Measurements from ENCODE around the gene RAB40C. TPM values are rescaled to one million over a fixed set of nuclear protein-coding genes. Genes with fewer than 3 reads are reported as not detected.

The RAB40C gene
- total RNA-seq, 1 experiment from 2014 or later = 54.2 TPM

Small RNA genes within 50 kb of the gene (small RNA-seq; reads per million reads assigned to genes)
- gene MIR3176 (1.0 reads per million, percentile 35 among the genes with 10 or more reads in this experiment), gene Z98883.1 (not detected)

Other genes starting within 250 kb of the RAB40C start
- gene AXIN1, start 237.3 kb upstream of the RAB40C start, total RNA-seq (2014; rRNA removed; shearing (Covaris generic)) = 77.0 and 88.4 TPM in 2 replicates
- 223 and 226 TPM in 2 replicates for gene MRPL28, start 219.5 kb upstream of the RAB40C start, total RNA-seq (2014; rRNA removed; shearing (Covaris generic))
- 150 and 161 TPM in 2 replicates for gene PGAP6, start 208.1 kb upstream of the RAB40C start, total RNA-seq (2014; rRNA removed; shearing (Covaris generic))
- gene NME4, start 192.9 kb upstream of the RAB40C start, total RNA-seq (2014; rRNA removed; shearing (Covaris generic)) = 25.3 and 29.0 TPM in 2 replicates
- gene DECR2, start 188.2 kb upstream of the RAB40C start, total RNA-seq (2014; rRNA removed; shearing (Covaris generic)) = 25.2 and 29.1 TPM in 2 replicates
- gene RAB11FIP3, start 164.4 kb upstream of the RAB40C start, total RNA-seq (2014; rRNA removed; shearing (Covaris generic)) = 5.2 and 9.5 TPM in 2 replicates
- gene CAPN15, start 62.4 kb upstream of the RAB40C start, total RNA-seq (2014; rRNA removed; shearing (Covaris generic)) = 161 and 180 TPM in 2 replicates
- gene PRR35, start 29.7 kb upstream of the RAB40C start, total RNA-seq (2014; rRNA removed; shearing (Covaris generic)) = 0.08 TPM in 1 of 2 replicates, not detected in the other
- gene NHLRC4, start 23.1 kb upstream of the RAB40C start, total RNA-seq (2014; rRNA removed; shearing (Covaris generic)) = 0.05 and 0.13 TPM in 2 replicates
- 99.5 and 103 TPM in 2 replicates for gene PIGQ, start 20.1 kb upstream of the RAB40C start, total RNA-seq (2014; rRNA removed; shearing (Covaris generic))
- 0.74 and 1.1 TPM in 2 replicates for gene WFIKKN1, start 40.9 kb downstream of the RAB40C start, total RNA-seq (2014; rRNA removed; shearing (Covaris generic))
- 278 and 290 TPM in 2 replicates for gene METTL26, start 46.2 kb downstream of the RAB40C start, total RNA-seq (2014; rRNA removed; shearing (Covaris generic))
- 198 and 209 TPM in 2 replicates for gene MCRIP2, start 51.8 kb downstream of the RAB40C start, total RNA-seq (2014; rRNA removed; shearing (Covaris generic))
- 162 and 168 TPM in 2 replicates for gene WDR90, start 59.3 kb downstream of the RAB40C start, total RNA-seq (2014; rRNA removed; shearing (Covaris generic))
- gene RHOT2, start 78.1 kb downstream of the RAB40C start, total RNA-seq (2014; rRNA removed; shearing (Covaris generic)) = 209 and 211 TPM in 2 replicates
- 7.8 and 8.2 TPM in 2 replicates for gene RHBDL1, start 85.6 kb downstream of the RAB40C start, total RNA-seq (2014; rRNA removed; shearing (Covaris generic))
- 258 and 295 TPM in 2 replicates for gene STUB1, start 90.3 kb downstream of the RAB40C start, total RNA-seq (2014; rRNA removed; shearing (Covaris generic))
- gene JMJD8, start 94.3 kb downstream of the RAB40C start, total RNA-seq (2014; rRNA removed; shearing (Covaris generic)) = 154 and 176 TPM in 2 replicates
- gene WDR24, start 100.3 kb downstream of the RAB40C start, total RNA-seq (2014; rRNA removed; shearing (Covaris generic)) = 5.9 and 6.2 TPM in 2 replicates
- 0.29 and 1.5 TPM in 2 replicates for gene FBXL16, start 115.7 kb downstream of the RAB40C start, total RNA-seq (2014; rRNA removed; shearing (Covaris generic))
- gene METRN, start 125.1 kb downstream of the RAB40C start, total RNA-seq (2014; rRNA removed; shearing (Covaris generic)) = 82.2 and 108 TPM in 2 replicates
- 123 and 151 TPM in 2 replicates for gene ANTKMT, start 131.1 kb downstream of the RAB40C start, total RNA-seq (2014; rRNA removed; shearing (Covaris generic))
- gene CCDC78, start 136.4 kb downstream of the RAB40C start, total RNA-seq (2014; rRNA removed; shearing (Covaris generic)) = 22.9 and 30.6 TPM in 2 replicates
- gene HAGHL, start 137.0 kb downstream of the RAB40C start, total RNA-seq (2014; rRNA removed; shearing (Covaris generic)) = 63.0 and 80.8 TPM in 2 replicates
- gene CIAO3, start 150.9 kb downstream of the RAB40C start, total RNA-seq (2014; rRNA removed; shearing (Covaris generic)) = 68.4 and 80.0 TPM in 2 replicates
- gene MSLN, start 170.7 kb downstream of the RAB40C start, total RNA-seq (2014; rRNA removed; shearing (Covaris generic)) = 3.9 and 8.3 TPM in 2 replicates
- gene RPUSD1, start 198.3 kb downstream of the RAB40C start, total RNA-seq (2014; rRNA removed; shearing (Covaris generic)) = 147 and 148 TPM in 2 replicates
- 121 and 145 TPM in 2 replicates for gene CHTF18, start 198.6 kb downstream of the RAB40C start, total RNA-seq (2014; rRNA removed; shearing (Covaris generic))
- gene GNG13, start 210.7 kb downstream of the RAB40C start, total RNA-seq (2014; rRNA removed; shearing (Covaris generic)) = not detected in 2 replicates

All from HT-29 (cell line).